GM06990 (cell line): ENCODE measurements around the gene HCFC1.
"Not testable (repeated sequence)": the region's sequence is repeated elsewhere in the genome, so short reads cannot be mapped to it uniquely, and the experiment has no call there.

Source experiments
- DNase-seq: peaks from one replicate; pipeline ENCODE4 v3.0.0-alpha.2; 2011; ENCODE audit not compliant: insufficient read length; ENCODE audit errors: extremely low read depth
- H3K27me3 ChIP-seq: replicated peaks from 2 replicates; pipeline ENCODE4 v1.6.0; 2011; ENCODE audit warnings: low read length; ENCODE audit not compliant: control insufficient read depth, insufficient read depth
- H3K36me3 ChIP-seq: 2 replicates; pipeline ENCODE4 v1.5.1; 2011; ENCODE audit warnings: low read length; ENCODE audit not compliant: control insufficient read depth, insufficient read depth
- H3K4me3 ChIP-seq: replicated peaks from 2 replicates; pipeline ENCODE4 v1.5.1; 2011; ENCODE audit warnings: low read depth, mild to moderate bottlenecking, control low read depth, low read length
- CTCF ChIP-seq: IDR thresholded peaks from 2 replicates; pipeline ENCODE4 v1.5.1; 2011; ENCODE audit warnings: low read length, control low read depth, mild to moderate bottlenecking, inconsistent platforms; ENCODE audit not compliant: insufficient read depth, poor library complexity, severe bottlenecking

Gene HCFC1

GRCh38 chrX:153999359-154000037, 27.9 kb upstream of the HCFC1 start:
- Histone ChIP-seq H3K4me3 (no peak overlapping the region), H3K36me3 (no peaks in the 10 kb centered on the region), H3K27me3 (no peaks in the 10 kb centered on the region)
- no peak for TF ChIP-seq CTCF
- DNase-seq, result no peak

- Histone ChIP-seq H3K36me3 (no peaks in the 10 kb centered on the region), H3K4me3 (no peak overlapping the region), H3K27me3 (no peaks in the 10 kb centered on the region)
- no peak for TF ChIP-seq CTCF
- DNase-seq, result no peak
Measured at GRCh38 chrX:153995504-153995903, 23.9 kb upstream of the HCFC1 start.

- H3K4me3 ChIP-seq, H3K36me3 ChIP-seq, H3K27me3 ChIP-seq, DNase-seq: not testable (repeated sequence)
Measured at GRCh38 chrX:153994398-153994797, 22.8 kb upstream of the HCFC1 start.

- no peaks in the 10 kb centered on the region for H3K27me3 ChIP-seq
- no peaks in the 10 kb centered on the region for H3K36me3 ChIP-seq
- no peak overlapping the region for H3K4me3 ChIP-seq
- TF ChIP-seq CTCF, result no peak
- DNase-seq, result no peak
Measured at GRCh38 chrX:153993978-153994377, 22.4 kb upstream of the HCFC1 start.

- no peak for TF ChIP-seq CTCF
- H3K4me3 ChIP-seq, result no peak overlapping the region
- DNase-seq, result no peak
- no peaks in the 10 kb centered on the region for H3K36me3 ChIP-seq
- H3K27me3 ChIP-seq, result no peaks in the 10 kb centered on the region
Measured at GRCh38 chrX:153993079-153993478, 21.5 kb upstream of the HCFC1 start.

- TF ChIP-seq CTCF, result no peak
- Histone ChIP-seq H3K4me3 (no peak overlapping the region), H3K36me3 (no peaks in the 10 kb centered on the region), H3K27me3 (no peaks in the 10 kb centered on the region)
- DNase-seq, result no peak
Measured at GRCh38 chrX:153992180-153992579, 20.6 kb upstream of the HCFC1 start.
